Hepatocyte (in vitro differentiated cells): ENCODE results near the gene LMOD1. TPM values are rescaled to one million over a fixed set of nuclear protein-coding genes. Genes with fewer than 3 reads are reported as not detected.

Experiments
- DNase-seq: peaks from one replicate; pipeline ENCODE4 v3.0.0-alpha.2; 2016; ENCODE audit warnings: low spot score
- H2AFZ ChIP-seq: fragments of 200-600 bp; sonication (generic); 2 replicates; pipeline ENCODE4 v1.6.0; 2016; ENCODE audit warnings: antibody characterized with exemption, mild to moderate bottlenecking
- H3K27ac ChIP-seq: fragments of 200-600 bp; sonication (generic); 2 replicates; pipeline ENCODE4 v1.5.1; 2016; ENCODE audit warnings: mild to moderate bottlenecking
- H3K27me3 ChIP-seq: fragments of 200-600 bp; sonication (generic); 2 replicates; pipeline ENCODE4 v1.6.1; 2016
- H3K36me3 ChIP-seq: fragments of 200-600 bp; sonication (generic); replicated peaks from 2 replicates; pipeline ENCODE4 v1.5.1; 2016; ENCODE audit warnings: low read depth; ENCODE audit not compliant: insufficient read depth
- H3K4me1 ChIP-seq: fragments of 200-600 bp; sonication (generic); 2 replicates; pipeline ENCODE4 v1.5.1; 2016; ENCODE audit warnings: mild to moderate bottlenecking, moderate library complexity; ENCODE audit not compliant: insufficient read depth
- H3K4me2 ChIP-seq: fragments of 200-600 bp; sonication (generic); 2 replicates; pipeline ENCODE4 v1.6.0; 2016
- H3K4me3 ChIP-seq: fragments of 200-600 bp; sonication (generic); 2 replicates; pipeline ENCODE4 v1.5.1; 2016; ENCODE audit warnings: mild to moderate bottlenecking
- H3K79me2 ChIP-seq: fragments of 200-600 bp; sonication (generic); 2 replicates; pipeline ENCODE4 v1.6.0; 2017; ENCODE audit warnings: mild to moderate bottlenecking
- H3K9me2 ChIP-seq: fragments of 200-600 bp; sonication (generic); replicated peaks from 2 replicates; pipeline ENCODE4 v1.6.0; 2017; ENCODE audit warnings: mild to moderate bottlenecking; ENCODE audit not compliant: insufficient read depth
- H3K9me3 ChIP-seq: fragments of 200-600 bp; sonication (generic); 2 replicates; pipeline ENCODE4 v1.5.1; 2016; ENCODE audit warnings: low read depth, mild to moderate bottlenecking
- H4K20me1 ChIP-seq: fragments of 200-600 bp; sonication (generic); 2 replicates; pipeline ENCODE4 v1.6.0; 2016; ENCODE audit warnings: mild to moderate bottlenecking; ENCODE audit not compliant: insufficient read depth, poor library complexity, severe bottlenecking
- CTCF ChIP-seq: fragments of 200-600 bp; sonication (generic); IDR thresholded peaks from 2 replicates; pipeline ENCODE4 v1.5.1; 2016; ENCODE audit warnings: antibody characterized with exemption, mild to moderate bottlenecking; ENCODE audit not compliant: poor library complexity
- EZH2 ChIP-seq: fragments of 200-600 bp; sonication (generic); IDR thresholded peaks from 2 replicates; pipeline ENCODE4 v1.6.1; 2016; ENCODE audit warnings: antibody characterized with exemption, mild to moderate bottlenecking, borderline replicate concordance
- EZH2phosphoT487 ChIP-seq: fragments of 200-600 bp; sonication (generic); IDR thresholded peaks from one replicate; pipeline ENCODE4 v1.6.1; 2018; ENCODE audit warnings: antibody characterized with exemption, mild to moderate bottlenecking, low read depth, moderate library complexity; ENCODE audit not compliant: unreplicated experiment, severe bottlenecking
- WGBS: methylation state at CpG from one replicate; pipeline ENCODE4 v1.1.6; 2016; ENCODE audit warnings: low lambda C conversion rate; ENCODE audit errors: missing lambda C conversion rate; 5-methylcytosine and 5-hydroxymethylcytosine counted together
- polyA plus RNA-seq: library from polyadenylated mRNA; unstranded; fragments of >200 nt; fragmentation: Nextera tagmentation; extraction: Ambion mirVana; gene quantifications from 2 replicates; pipeline ENCODE4 v1.2.1, GENCODE V29; 2016
- total RNA-seq: library from RNA; depleted of rRNA; stranded (reverse); fragments of >200 nt; gene quantifications from 2 replicates; pipeline ENCODE4 v1.2.3, GENCODE V29; 2014

LMOD1 gene
- total and polyA plus RNA-seq, 2 experiments from 2014 or later, result 6.4 to 8.7 TPM

GRCh38 chr1:201939148-201939547, 7.2 kb downstream of the LMOD1 start:
- Histone ChIP-seq H3K27ac (peak overlapping the region; percentile 9), H3K27me3 (no peaks in the 10 kb centered on the region), H3K36me3 (no peaks in the 10 kb centered on the region), H3K9me2 (no peaks in the 10 kb centered on the region), H2AFZ (no peak overlapping the region), H3K79me2 (no peaks in the 10 kb centered on the region), H3K4me1 (no peaks in the 10 kb centered on the region), H3K9me3 (no peaks in the 10 kb centered on the region), H4K20me1 (no peaks in the 10 kb centered on the region), H3K4me2 (no peak overlapping the region), H3K4me3 (no peak overlapping the region)
- TF ChIP-seq EZH2, result no peak
- TF ChIP-seq CTCF, result no peak
- TF ChIP-seq EZH2phosphoT487, result no peak
- WGBS, result 73% methylated on average over 4 of the region's 4 CpGs
- no peak for DNase-seq

GRCh38 chr1:201938440-201939035, 7.8 kb downstream of the LMOD1 start:
- Histone ChIP-seq H3K4me3 (no peak overlapping the region), H4K20me1 (no peaks in the 10 kb centered on the region), H3K4me1 (no peaks in the 10 kb centered on the region), H3K4me2 (no peak overlapping the region), H2AFZ (no peak overlapping the region), H3K36me3 (no peaks in the 10 kb centered on the region), H3K27me3 (no peaks in the 10 kb centered on the region), H3K79me2 (no peaks in the 10 kb centered on the region), H3K27ac (peak overlapping the region; percentile 62), H3K9me2 (no peaks in the 10 kb centered on the region), H3K9me3 (no peaks in the 10 kb centered on the region)
- DNase-seq, result no peak
- TF ChIP-seq CTCF (no peak), EZH2phosphoT487 (no peak), EZH2 (no peak)
- WGBS, result 44% methylated on average over 4 of the region's 4 CpGs

- Histone ChIP-seq H3K79me2 (no peaks in the 10 kb centered on the region), H3K4me1 (no peaks in the 10 kb centered on the region), H3K9me2 (no peaks in the 10 kb centered on the region), H2AFZ (no peak overlapping the region), H3K4me2 (no peak overlapping the region), H3K9me3 (no peaks in the 10 kb centered on the region), H3K36me3 (no peaks in the 10 kb centered on the region), H3K27me3 (no peaks in the 10 kb centered on the region), H3K27ac (peak overlapping the region; percentile 62), H3K4me3 (no peak overlapping the region), H4K20me1 (no peaks in the 10 kb centered on the region)
- DNase-seq, result no peak
- 88% methylated on average over 5 of the region's 5 CpGs for WGBS
- no peak for TF ChIP-seq EZH2
- TF ChIP-seq EZH2phosphoT487, result no peak
- TF ChIP-seq CTCF, result no peak
Observed at GRCh38 chr1:201937624-201938213, 8.6 kb downstream of the LMOD1 start.
